Hepatic stellate cell (primary cell): ENCODE measurements around the gene RBBP7.

Experiments
- DNase-seq: peaks from one replicate; pipeline ENCODE4 v3.0.0; 2011; ENCODE audit warnings: low spot score

RBBP7 gene

GRCh38 chrX:16825264-16826035, 44.7 kb downstream of the RBBP7 start:
- no peak for DNase-seq

- peak; percentile 60 for DNase-seq
These were observed 47.4 kb downstream of the RBBP7 start for GRCh38 chrX:16822723-16823122.

- no peak for DNase-seq
These were observed 50.5 kb downstream of the RBBP7 start for GRCh38 chrX:16819634-16820033.

DNA sequence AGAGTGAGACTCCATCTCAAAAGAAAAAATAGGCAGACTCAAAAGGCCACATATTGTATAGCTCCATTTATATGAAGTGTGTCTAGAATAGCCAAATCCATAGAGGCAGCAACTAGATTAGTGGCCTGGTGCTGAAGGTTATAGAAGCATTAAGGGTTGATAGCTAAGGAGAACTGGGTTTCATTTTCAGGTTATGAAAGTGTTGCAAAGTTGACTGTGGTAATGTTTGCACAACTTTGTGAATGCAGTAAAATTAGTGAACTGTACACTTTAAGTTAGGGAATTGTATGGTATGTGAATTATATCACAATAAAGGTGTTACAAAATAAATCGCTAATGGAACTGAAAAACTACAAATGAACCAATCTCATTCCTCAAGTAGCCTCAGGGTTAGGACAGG, 55.6 kb downstream of the RBBP7 start:
- DNase-seq: no peak

- DNase-seq: peak; percentile 72
These were observed 62.1 kb downstream of the RBBP7 start for GRCh38 chrX:16807976-16808542.

GRCh38 chrX:16807548-16807947, 62.6 kb downstream of the RBBP7 start:
- DNase-seq: peak; percentile 78

DNA sequence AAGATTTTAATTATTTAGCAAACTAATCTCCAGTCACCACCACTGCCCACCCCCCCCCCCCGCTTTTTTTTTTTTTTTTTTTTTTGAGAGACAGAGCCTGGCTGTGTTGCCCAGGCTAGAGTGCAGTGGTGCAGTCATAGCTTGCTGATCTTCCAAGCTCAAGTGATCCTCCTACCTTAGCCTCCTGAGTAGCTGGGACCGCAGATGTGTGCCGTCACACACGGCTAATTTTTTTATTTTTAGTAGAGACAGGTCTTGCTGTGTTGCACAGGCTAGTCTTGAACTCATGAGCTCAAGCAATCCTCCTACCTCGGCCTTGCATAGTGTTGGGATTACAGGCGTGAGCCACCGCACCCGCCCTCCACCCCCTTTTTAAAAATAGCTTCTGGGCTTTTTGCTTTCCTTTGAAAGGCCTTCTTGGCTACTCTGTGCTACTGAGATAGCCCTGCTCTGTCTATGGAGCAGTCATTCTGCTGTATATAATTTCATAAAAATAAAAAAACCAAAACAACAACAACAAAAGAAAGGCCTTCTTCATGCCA, 65.2 kb downstream of the RBBP7 start:
- DNase-seq: no peak

- no peak for DNase-seq
These were observed 72.3 kb downstream of the RBBP7 start for GRCh38 chrX:16797841-16798240.

DNA sequence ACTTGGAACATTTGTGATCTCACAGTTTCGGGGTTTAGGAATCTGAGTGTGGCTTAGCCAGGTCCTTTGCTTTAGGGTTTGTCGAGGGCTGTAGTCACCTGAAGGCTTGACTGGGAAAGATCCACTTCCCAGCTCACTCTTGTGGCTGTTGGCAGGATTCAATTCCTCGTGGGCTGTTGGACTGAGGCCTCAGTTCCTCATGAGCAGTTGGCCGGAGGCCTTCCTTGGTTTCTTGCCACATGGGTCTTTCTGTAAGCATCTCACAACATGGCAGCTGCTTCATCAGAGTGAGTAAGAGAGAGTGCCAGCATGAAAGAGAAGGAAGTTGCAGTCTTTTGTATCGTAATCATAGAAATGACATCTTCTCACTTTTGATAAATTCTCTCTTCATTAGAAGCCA, 72.8 kb downstream of the RBBP7 start:
- no peak for DNase-seq

GRCh38 chrX:16796298-16796697, 73.9 kb downstream of the RBBP7 start:
- no peak for DNase-seq
